Astrocyte (in vitro differentiated cells and primary cell): ENCODE results near the gene TM2D3. TPM values are rescaled to one million over a fixed set of nuclear protein-coding genes. Genes with fewer than 3 reads are reported as not detected.

Source experiments
- DNase-seq: peaks from one replicate; pipeline ENCODE4 v3.0.0-alpha.2; 2010; ENCODE audit warnings: low read depth
- FAIRE-seq: peaks from 2 replicates; lab custom pipeline; 2011; peaks lifted over from hg19 to GRCh38; lab: Jason Lieb, UNC
- H2AFZ ChIP-seq: 2 replicates; pipeline ENCODE4 v1.6.0; 2012; ENCODE audit warnings: low read depth, low read length, inconsistent platforms
- H3K27ac ChIP-seq: 2 replicates; pipeline ENCODE4 v1.5.1; 2011; ENCODE audit warnings: low read depth, low read length, inconsistent platforms
- H3K27me3 ChIP-seq: 2 replicates; pipeline ENCODE4 v1.6.0; 2011; ENCODE audit warnings: low read length, inconsistent platforms; ENCODE audit not compliant: insufficient read depth
- H3K36me3 ChIP-seq: 2 replicates; pipeline ENCODE4 v1.5.1; 2011; ENCODE audit warnings: low read length, inconsistent platforms; ENCODE audit not compliant: insufficient read depth
- H3K4me1 ChIP-seq: 2 replicates; pipeline ENCODE4 v1.5.1; 2011; ENCODE audit warnings: low read length, inconsistent platforms; ENCODE audit not compliant: insufficient read depth
- H3K4me2 ChIP-seq: 2 replicates; pipeline ENCODE4 v1.6.0; 2012; ENCODE audit warnings: low read length, inconsistent platforms
- H3K4me3 ChIP-seq: 2 replicates; pipeline ENCODE4 v1.5.1; 2011; ENCODE audit warnings: low read depth, mild to moderate bottlenecking, low read length, inconsistent platforms; ENCODE audit not compliant: insufficient read depth
- H3K79me2 ChIP-seq: 2 replicates; pipeline ENCODE4 v1.6.0; 2012; ENCODE audit warnings: mild to moderate bottlenecking, low read length, inconsistent platforms; ENCODE audit not compliant: insufficient read depth
- H3K9ac ChIP-seq: 2 replicates; pipeline ENCODE4 v1.6.0; 2012; ENCODE audit warnings: mild to moderate bottlenecking, low read length, inconsistent platforms
- H3K9me3 ChIP-seq: 2 replicates; pipeline ENCODE4 v1.5.1; 2012; ENCODE audit warnings: low read depth, mild to moderate bottlenecking, low read length, inconsistent platforms; ENCODE audit not compliant: insufficient read depth
- H4K20me1 ChIP-seq: 2 replicates; pipeline ENCODE4 v1.6.0; 2012; ENCODE audit warnings: low read length, inconsistent platforms; ENCODE audit not compliant: insufficient read depth
- H3K27ac Mint-ChIP-seq: one replicate; pipeline ENCODE4 v1.8.0; 2021; ENCODE audit warnings: mild to moderate bottlenecking, mixed read lengths; ENCODE audit not compliant: unreplicated experiment
- H3K27me3 Mint-ChIP-seq: one replicate; pipeline ENCODE4 v1.8.0; 2021; ENCODE audit warnings: low read depth, mixed read lengths; ENCODE audit not compliant: unreplicated experiment
- H3K36me3 Mint-ChIP-seq: one replicate; pipeline ENCODE4 v1.8.0; 2021; ENCODE audit warnings: low read depth, mixed read lengths; ENCODE audit not compliant: unreplicated experiment
- H3K4me1 Mint-ChIP-seq: one replicate; pipeline ENCODE4 v1.8.0; 2021; ENCODE audit warnings: low read depth, mixed read lengths; ENCODE audit not compliant: unreplicated experiment
- H3K4me3 Mint-ChIP-seq: one replicate; pipeline ENCODE4 v1.8.0; 2021; ENCODE audit warnings: mild to moderate bottlenecking, moderate library complexity, mixed read lengths; ENCODE audit not compliant: unreplicated experiment
- H3K9me3 Mint-ChIP-seq: one replicate; pipeline ENCODE4 v1.8.0; 2021; ENCODE audit warnings: mild to moderate bottlenecking, mixed read lengths; ENCODE audit not compliant: unreplicated experiment
- CTCF ChIP-seq: IDR thresholded peaks from 2 replicates; pipeline ENCODE4 v1.5.1; 2011; ENCODE audit warnings: low read depth, mild to moderate bottlenecking, inconsistent platforms, low read length, moderate library complexity; ENCODE audit not compliant: insufficient read depth
- EZH2 ChIP-seq: IDR thresholded peaks from 2 replicates; pipeline ENCODE4 v1.6.1; 2012; ENCODE audit warnings: mild to moderate bottlenecking, low read length, inconsistent platforms; ENCODE audit not compliant: insufficient read depth
- total RNA-seq: library from RNA; stranded (reverse); gene quantifications from 2 replicates; pipeline ENCODE4 v1.2.1, GENCODE V29; 2021

TM2D3 gene
- total RNA-seq, 1 donor from 2014 or later = 28.1 TPM

- FAIRE-seq = no peak
- Histone ChIP-seq H3K4me3 (peak overlapping the region; percentile 99), H3K4me2 (peak overlapping the region; percentile 93), H3K9ac (peak overlapping the region; percentile 98), H3K27ac (peak overlapping the region; percentile 94), H3K27me3 (no peaks in the 10 kb centered on the region), H2AFZ (peak overlapping the region; percentile 97), H3K36me3 (peaks cover 14% of the 10 kb centered on the region), H4K20me1 (peaks cover 22% of the 10 kb centered on the region), H3K79me2 (peaks cover 47% of the 10 kb centered on the region), H3K4me1 (peaks cover 10% of the 10 kb centered on the region), H3K9me3 (no peaks in the 10 kb centered on the region)
- no peaks in the 10 kb centered on the region for H3K27me3 Mint-ChIP-seq
- no peak for DNase-seq
- no peaks in the 10 kb centered on the region for H3K9me3 Mint-ChIP-seq
- H3K4me1 Mint-ChIP-seq = peaks cover 12% of the 10 kb centered on the region
- H3K27ac Mint-ChIP-seq = no peak overlapping the region
- TF ChIP-seq CTCF (no peak), EZH2 (no peak)
- no peaks in the 10 kb centered on the region for H3K36me3 Mint-ChIP-seq
- peak overlapping the region; percentile 93 for H3K4me3 Mint-ChIP-seq
Observed at GRCh38 chr15:101652786-101653430, 727 bp upstream of the TM2D3 start.

- H3K27ac Mint-ChIP-seq = peak overlapping the region; percentile 62
- Histone ChIP-seq H3K4me1 (peaks cover 10% of the 10 kb centered on the region), H3K27ac (peak overlapping the region; percentile 94), H3K79me2 (peaks cover 54% of the 10 kb centered on the region), H3K4me3 (peak overlapping the region; percentile 99), H2AFZ (peak overlapping the region; percentile 84), H3K27me3 (no peaks in the 10 kb centered on the region), H4K20me1 (peaks cover 30% of the 10 kb centered on the region), H3K9me3 (no peaks in the 10 kb centered on the region), H3K36me3 (peaks cover 17% of the 10 kb centered on the region), H3K9ac (peak overlapping the region; percentile 98), H3K4me2 (peak overlapping the region; percentile 93)
- H3K4me1 Mint-ChIP-seq = peaks cover 12% of the 10 kb centered on the region
- H3K27me3 Mint-ChIP-seq = no peaks in the 10 kb centered on the region
- no peaks in the 10 kb centered on the region for H3K36me3 Mint-ChIP-seq
- H3K4me3 Mint-ChIP-seq = peak overlapping the region; percentile 93
- FAIRE-seq (no peak), DNase-seq (no peak)
- H3K9me3 Mint-ChIP-seq = no peaks in the 10 kb centered on the region
- no peak for TF ChIP-seq CTCF
- TF ChIP-seq EZH2 = no peak
Observed at GRCh38 chr15:101651554-101652097, 555 bp downstream of the TM2D3 start.

GRCh38 chr15:101650145-101650544 is 2.0 kb downstream of the TM2D3 start:
- H3K27me3 ChIP-seq = no peaks in the 10 kb centered on the region
- DNase-seq (no peak), FAIRE-seq (no peak)
- H3K4me1 Mint-ChIP-seq = peaks cover 12% of the 10 kb centered on the region
- H3K9me3 ChIP-seq = no peaks in the 10 kb centered on the region
- no peaks in the 10 kb centered on the region for H3K27me3 Mint-ChIP-seq
- H3K79me2 ChIP-seq = peaks cover 58% of the 10 kb centered on the region
- H3K4me3 Mint-ChIP-seq = peak overlapping the region; percentile 34
- H3K27ac ChIP-seq = no peak overlapping the region
- H4K20me1 ChIP-seq = peaks cover 32% of the 10 kb centered on the region
- H3K9me3 Mint-ChIP-seq = no peaks in the 10 kb centered on the region
- H3K4me1 ChIP-seq = peaks cover 10% of the 10 kb centered on the region
- no peak overlapping the region for H2AFZ ChIP-seq
- H3K4me2 ChIP-seq = peak overlapping the region; percentile 93
- TF ChIP-seq CTCF = no peak
- TF ChIP-seq EZH2 = no peak
- peaks cover 3% of the 10 kb centered on the region for H3K36me3 Mint-ChIP-seq
- peaks cover 23% of the 10 kb centered on the region for H3K36me3 ChIP-seq
- H3K4me3 ChIP-seq = no peak overlapping the region
- H3K9ac ChIP-seq = peak overlapping the region; percentile 98
- no peak overlapping the region for H3K27ac Mint-ChIP-seq
